HG03442 (cell line): ENCODE measurements around the gene TRPM2.

Experiments
- ATAC-seq: cut with Tn5 transposase; IDR thresholded peaks from one replicate; pipeline ENCODE4 v1.9.1; 2021; ENCODE audit warnings: mild to moderate bottlenecking, moderate library complexity; ENCODE audit not compliant: unreplicated experiment

The TRPM2 gene

DNA sequence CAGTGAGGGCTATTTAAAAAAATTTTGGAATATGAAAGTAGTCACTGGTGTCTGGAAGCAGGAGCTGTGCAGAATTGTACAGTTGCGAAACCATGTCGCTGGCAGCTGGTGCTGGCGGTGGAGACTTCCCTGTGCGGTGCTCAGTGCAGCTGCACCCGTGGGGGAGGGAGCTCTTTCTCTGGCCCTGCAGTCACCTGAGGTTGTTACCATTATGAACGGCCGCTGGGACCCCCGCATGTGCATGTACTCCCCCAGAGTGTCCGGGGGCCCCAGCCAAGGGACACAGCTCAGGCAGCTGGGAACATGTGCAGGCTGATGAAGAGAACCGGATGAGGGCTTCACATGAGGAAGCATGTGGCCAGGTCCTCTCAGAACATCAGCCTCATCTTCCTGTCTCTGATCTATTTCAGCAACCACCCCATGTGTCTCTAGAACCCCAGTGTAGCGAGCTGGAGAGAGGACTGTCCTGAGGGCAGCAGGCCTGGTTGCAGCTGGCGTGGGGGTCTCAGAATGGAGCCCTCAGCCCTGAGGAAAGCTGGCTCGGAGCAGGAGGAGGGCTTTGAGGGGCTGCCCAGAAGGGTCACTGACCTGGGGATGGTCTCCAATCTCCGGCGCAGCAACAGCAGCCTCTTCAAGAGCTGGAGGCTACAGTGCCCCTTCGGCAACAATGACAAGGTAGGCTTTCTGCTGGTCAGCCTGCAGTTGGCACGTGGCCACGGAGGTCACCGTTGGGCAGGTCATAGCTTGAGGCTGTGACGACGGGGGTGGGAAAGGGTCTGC is at the start of gene TRPM2:
TSS of gene TRPM2 (plus strand) at position 431 of the 780 bp plus-strand sequence. CDS start at position 511, 80 bp downstream.
- ATAC-seq: no peak

GRCh38 chr21:44304011-44304616 is 49.3 kb upstream of the TRPM2 start:
- ATAC-seq: no peak

DNA sequence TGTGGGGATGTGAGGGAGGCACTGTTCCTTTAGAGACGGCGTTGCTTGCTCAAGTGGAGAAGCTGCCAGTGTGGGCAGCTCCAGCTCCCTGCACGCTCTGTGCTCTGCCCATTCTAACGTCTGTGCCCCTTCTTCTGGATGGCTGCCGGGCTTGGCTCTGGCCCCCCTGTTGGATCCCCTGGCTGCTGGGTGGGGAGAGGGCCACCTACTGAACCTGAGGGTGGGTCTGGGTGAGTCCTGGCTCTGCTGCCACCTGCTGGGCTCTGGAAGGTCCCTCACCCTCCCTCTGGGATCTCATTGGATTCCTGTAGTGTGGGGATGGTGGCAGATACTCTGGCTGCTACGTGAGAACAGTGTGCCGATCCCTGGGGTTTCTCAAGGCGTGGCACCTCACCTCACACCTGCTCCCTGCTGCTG is 48.5 kb upstream of the TRPM2 start:
- ATAC-seq: no peak

DNA sequence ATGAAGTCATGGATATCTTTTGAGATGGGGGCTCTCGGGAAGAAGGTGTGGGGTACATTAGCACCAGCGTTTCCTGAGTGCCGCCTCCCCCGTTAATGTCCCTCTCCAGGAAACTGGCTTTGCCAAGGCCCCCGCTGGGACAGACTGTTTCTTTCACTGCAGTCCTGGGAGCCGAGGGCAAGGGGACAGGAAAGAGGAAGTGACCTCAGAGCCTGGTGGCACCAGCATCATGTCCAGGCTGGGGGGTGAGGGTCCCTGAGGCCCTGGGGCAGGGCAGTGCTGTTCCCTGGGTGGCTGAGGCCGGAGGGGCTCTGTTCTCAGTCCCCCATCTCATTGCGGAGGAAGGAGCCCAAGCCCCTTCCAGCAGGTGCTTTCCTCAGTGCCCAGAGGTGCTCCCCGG is 47.7 kb upstream of the TRPM2 start:
- ATAC-seq: no peak

- no peak for ATAC-seq
Observed at GRCh38 chr21:44306936-44307704, 46.3 kb upstream of the TRPM2 start.

DNA sequence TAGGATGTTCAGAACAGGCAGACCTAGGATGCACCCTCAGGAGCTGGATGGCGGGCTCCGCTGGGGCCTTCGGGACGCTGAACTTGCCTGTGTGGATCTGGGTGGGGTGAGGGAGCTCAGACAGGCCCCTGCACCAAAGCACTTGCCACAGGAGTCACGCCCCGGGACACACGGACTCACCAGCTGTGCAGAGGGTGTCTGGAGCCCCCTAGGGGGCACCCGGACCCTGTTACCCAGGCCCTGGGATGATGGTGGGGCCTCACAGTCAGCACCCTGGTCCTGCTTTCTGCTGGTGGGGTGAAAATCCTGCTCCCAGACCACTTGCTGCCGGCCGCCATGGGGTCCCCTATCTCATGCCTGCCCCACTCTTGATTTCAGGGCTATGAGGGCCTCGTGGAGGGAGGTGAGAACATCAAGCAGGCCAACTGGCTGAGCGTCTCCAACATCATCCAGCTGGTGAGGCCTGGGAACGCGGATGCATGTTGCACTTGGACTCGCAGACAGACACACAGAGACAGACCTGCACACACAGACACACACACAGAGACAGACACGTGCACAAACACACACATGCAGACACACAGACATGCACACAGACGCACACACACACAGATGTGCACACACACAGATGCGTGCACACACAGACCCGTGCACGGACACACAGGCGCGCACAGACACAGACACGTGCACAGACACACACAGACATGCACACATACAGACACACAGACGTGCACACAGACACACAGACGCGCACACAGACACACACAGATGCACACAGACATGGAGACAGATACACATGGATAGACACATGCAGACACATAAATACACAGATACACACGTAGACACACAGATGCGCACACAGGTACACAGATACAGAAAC is 42.6 kb upstream of the TRPM2 start:
- ATAC-seq: no peak

GRCh38 chr21:44312089-44312488 is 41.3 kb upstream of the TRPM2 start:
- no peak for ATAC-seq

GRCh38 chr21:44312716-44313115 is 40.7 kb upstream of the TRPM2 start:
- ATAC-seq: no peak

GRCh38 chr21:44313451-44313850 is 40.0 kb upstream of the TRPM2 start:
- no peak for ATAC-seq

DNA sequence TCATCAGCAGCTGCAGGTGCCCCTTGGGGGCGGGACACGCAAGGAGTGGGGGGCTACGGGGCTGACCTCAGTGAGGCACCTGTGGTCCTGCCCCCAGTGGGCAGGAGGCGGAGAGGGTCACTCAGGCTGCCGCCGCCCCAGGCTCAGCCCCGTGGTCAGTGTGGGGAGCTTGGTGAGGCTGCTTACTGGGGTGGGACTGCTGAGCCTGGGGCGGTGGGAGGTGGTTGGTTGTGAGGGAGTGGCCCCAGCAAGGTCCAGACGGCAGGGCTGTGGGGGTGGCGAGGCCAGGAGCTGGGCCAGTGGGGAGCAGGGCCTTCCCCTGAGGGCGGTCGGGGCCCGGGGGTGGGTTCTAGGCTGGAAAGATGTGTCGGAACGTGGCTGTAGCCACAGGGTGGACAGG is 39.3 kb upstream of the TRPM2 start:
- no peak for ATAC-seq

- no peak for ATAC-seq
Observed at GRCh38 chr21:44314561-44314960, 38.9 kb upstream of the TRPM2 start.

GRCh38 chr21:44315691-44316203 is 37.7 kb upstream of the TRPM2 start:
- no peak for ATAC-seq

DNA sequence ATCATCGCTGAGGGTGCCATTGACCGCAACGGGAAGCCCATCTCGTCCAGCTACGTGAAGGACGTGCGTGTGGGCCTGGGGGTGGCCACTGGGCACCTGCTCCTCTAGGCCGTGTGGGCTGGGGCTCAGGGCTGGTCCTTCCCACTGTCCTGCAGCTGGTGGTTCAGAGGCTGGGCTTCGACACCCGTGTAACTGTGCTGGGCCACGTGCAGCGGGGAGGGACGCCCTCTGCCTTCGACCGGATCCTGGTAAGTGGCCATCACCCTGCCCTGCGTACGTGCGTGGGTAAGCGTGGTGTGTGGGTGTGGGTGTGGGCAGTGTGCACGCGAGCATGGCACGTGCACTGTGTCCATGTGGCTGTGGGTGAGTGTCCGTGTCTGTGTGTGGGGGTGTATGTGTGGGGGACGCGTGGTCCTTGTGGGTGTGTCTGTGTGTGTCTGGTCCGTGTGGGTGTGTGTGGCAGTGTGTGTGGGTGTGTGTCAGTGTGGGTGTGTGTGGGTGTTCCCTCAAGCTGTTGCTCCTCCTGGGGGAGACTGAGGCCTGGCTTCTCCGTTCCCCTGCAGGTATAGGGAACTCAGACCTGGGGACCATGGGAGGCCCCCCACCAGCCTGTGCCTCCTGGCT is 37.0 kb upstream of the TRPM2 start:
- no peak for ATAC-seq

DNA sequence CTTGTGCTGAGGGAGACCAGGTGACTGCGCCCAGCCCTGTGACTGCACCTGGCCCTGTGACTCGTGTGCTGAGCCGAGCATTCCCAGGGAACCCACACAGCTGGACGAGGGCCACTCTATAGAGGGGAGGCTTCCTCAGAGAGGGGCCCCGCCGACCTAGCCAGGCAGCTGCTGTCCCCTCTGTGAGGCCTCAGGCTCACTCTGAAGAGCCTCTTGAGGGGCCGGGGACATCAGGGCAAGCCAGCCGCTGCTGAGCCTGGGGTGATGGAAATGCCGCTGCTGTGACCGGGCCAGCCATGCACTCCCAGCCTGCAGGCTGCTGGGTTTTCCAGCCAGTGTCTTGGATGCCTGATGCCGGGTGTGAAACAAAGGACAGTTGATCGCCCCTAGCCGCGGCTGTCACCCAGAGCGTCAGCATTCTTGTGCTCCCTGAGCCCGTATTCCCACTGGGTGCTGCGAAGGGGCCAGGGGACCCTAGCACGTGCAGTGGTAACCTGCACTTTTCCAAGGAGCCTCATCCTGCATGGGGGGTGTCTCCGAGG is 36.1 kb upstream of the TRPM2 start:
- ATAC-seq: no peak

DNA sequence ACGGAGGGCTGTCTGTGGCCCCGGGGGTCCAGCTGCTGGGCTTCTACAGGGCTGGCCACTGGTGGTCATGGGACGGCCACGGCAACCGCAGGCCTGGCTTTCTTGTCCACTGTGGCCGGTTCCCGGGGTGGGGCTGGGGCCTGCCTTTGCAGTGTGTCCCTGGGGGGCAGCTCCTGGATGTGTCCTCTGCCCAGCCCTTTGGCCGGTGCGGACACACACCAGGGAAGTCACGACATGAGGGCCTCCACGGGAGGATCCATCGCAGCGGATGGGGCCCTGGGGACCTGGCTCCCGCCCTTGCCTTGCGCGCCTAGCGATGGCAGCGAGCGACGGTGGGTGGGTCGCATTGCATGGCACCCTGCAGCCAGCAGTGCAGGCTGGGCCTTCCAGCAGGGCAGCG is 35.5 kb upstream of the TRPM2 start:
- no peak for ATAC-seq

DNA sequence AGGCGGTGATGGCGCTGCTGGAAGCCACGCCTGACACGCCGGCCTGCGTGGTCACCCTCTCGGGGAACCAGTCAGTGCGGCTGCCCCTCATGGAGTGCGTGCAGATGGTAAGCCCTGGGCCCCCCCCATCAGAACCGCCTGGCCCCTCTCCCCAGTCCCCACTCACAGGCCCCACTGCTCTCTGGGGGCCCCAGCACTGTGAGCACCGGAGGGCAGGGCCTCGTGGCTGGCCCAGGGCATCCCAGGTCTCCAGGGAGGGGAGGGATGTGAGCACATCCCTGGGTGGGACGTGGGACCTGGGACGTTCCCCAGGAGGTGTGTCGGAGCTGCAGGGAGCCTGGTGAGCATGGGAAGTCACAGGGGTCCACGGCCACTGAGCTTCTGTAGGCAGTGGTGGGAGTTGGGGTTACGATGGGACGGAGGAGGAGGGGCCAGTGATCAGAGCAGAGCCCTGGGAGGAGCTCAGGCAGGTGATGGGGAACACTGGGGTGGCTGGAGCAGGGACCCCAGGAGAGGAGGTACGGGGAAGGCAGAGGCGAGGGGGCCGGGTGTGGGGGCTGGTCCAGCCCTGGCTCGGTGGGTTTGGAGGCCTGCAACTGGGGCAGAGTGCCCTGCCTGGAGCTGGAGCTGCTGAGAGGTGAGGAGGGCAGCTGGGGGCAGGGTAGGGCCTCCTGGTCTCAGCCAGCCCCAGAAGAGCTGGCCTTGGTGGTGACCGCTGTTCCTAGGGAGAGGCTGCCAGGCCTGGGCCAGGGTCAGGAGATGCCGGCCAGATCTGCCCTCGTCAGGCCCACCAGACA is 34.7 kb upstream of the TRPM2 start:
- ATAC-seq: no peak

DNA sequence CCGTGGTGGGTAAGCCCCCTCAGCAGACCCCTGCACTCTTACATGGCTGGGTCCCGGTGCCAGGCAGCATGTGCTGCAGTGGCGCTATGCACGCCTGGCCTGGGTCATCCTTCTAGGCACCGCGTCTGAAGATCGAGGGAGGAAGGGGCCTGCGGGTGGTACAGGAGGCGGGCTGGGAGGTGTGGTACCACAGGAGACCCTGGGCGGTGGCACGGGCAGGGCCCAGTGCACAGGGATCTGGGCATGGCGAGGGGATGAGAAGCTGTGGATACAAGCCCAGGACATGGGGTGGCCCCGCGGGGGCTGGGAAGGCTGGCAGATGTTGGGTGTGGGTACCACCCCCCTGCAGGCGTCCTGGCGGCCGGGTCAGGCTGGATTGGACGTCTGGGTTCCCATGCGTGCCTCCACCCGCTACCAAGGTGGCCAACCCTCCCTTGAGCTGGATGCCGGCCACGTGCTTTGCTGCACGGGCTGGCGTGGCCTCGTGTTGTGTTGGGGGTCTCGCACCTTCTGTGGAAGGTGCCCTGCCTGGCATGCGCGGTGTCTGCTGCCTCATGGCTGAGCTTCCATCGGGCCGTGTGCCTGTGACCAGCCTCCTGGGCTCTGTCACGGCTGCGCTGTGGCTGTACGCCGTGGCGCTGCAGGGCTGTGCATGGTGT is 33.9 kb upstream of the TRPM2 start:
- no peak for ATAC-seq

- no peak for ATAC-seq
Observed at GRCh38 chr21:44320847-44321246, 32.6 kb upstream of the TRPM2 start.
